ENCODE measurements around the gene KRT71.

The KRT71 gene

DNA sequence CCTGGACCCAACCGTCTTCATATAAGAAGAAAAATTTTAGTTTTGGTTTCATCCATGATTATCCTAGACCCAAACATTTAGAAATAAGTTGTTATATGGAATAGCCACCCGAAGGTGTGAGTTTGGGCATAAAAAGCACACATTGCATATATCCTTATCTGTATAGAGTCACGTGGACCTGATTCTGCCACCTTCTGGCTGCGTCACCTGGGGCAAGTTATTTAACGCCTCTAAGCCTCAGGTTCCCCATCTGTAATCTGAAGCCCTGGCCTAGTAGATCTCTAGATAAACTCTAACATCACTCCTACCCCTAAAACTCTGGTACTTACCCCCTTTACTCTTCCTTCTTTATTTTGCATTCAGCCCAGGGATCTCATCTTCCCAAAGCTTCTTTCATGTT, 18.5 kb downstream of the KRT71 start:
- no peak for FAIRE-seq

DNA sequence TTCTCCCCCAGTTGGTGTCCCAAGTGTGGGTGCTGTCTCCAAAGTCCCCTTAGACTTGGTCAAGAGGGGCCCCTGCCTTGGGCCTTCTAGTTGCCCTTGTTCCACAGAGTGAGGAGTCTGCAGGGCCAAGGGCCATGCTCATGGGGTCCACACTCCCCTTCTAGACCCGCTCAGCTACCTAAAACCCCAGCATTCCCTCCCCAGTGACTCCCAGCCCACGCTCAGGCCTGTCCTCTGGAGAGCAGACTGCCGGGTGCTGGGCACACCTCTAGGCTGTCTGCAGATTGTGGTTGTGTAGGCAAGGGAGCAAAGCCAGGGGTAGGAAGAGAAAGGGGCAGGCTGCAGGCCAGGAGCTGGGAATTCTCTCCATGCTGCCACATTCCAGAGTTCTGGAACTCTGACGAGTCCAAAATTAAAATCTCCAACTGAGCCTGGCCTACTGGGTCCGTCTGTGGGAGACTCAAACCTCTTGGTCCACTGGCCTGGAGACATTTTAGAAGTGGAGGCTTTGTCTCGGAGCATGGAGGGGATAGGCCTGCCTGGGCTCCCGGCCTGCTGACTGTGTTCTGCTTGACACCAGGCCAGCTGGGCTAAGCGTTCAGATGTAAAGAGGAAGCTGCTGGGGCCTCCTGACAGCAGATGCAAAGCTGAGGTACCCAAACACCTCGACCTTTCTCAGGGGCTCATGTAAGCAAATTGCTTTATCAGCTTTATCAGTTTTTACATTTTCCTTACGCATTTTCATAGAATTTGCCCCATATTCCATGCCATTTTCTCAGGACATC, 19.1 kb downstream of the KRT71 start:
- FAIRE-seq = no peak

DNA sequence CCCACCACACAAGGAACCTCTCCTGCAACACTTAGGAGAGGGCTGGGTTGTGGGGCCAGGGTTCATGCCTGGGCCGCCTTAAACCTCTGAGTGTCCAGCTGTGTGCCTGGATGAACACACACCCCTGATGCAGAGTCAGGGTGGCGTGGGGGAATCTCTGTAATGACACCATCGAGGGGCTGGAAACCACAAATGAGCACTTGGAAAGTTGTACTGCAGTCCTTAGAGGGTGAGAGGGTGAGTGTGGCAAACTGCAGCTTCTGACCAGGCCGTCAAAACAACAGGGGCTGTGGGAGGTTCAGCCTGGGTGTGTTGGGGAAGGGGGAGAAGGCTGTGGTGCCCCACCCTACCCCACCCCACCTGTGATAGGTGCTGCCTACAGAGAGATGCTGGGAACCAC, 20.3 kb downstream of the KRT71 start:
- FAIRE-seq = no peak

DNA sequence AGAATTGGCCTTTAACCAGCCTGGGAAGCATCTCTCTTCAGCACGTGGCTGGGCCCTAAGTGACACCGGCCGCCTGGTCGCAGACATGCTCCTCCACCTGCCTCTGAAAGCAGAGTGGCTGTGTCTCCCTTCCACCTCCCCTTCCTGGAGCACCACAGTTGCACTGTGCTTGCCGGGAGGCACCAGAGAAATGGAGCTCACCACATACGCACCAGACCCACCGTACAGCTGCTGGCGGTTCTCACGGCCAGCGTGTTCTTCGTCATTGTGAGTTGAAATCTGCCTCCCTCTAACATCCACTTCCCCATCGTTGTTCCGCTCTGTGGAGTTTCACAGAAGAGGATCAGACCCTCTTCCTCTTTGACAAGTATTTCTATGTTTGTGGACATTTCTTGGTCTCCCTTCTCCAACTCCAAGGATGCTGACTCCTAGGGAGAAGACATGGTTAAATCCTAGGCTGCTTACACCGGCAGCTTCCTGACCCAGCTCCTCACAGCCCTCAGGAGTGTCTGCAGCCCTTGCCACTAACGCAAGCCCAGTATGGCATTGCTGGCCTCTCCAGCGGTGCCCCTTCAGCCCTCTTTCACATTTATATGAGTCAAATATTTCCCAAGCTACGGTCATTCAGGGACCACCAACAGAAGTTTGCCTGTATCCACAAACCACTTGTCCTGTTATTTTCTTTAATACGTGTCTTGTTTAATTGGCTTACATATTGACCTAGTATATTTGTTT, 21.2 kb downstream of the KRT71 start:
- FAIRE-seq = no peak

DNA sequence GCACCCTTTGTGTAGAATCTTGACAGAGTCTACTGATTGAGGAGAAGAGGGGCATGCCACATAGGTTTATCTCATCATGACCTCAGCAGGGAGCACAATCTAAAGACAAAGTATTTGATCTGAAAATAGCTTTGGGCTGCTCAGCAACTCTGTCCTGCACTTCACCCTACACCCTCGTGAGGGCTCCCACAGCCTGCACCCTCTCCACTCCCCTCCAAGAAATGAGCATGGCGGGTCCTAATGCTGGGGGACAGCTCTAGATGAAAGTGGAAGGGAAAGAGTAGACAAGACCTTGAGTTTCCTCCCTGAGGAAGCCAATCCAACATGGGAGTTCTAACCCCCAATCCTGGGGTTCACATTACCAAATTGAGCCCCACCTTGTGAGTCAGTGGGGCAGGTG, 22.0 kb downstream of the KRT71 start:
- no peak for FAIRE-seq

DNA sequence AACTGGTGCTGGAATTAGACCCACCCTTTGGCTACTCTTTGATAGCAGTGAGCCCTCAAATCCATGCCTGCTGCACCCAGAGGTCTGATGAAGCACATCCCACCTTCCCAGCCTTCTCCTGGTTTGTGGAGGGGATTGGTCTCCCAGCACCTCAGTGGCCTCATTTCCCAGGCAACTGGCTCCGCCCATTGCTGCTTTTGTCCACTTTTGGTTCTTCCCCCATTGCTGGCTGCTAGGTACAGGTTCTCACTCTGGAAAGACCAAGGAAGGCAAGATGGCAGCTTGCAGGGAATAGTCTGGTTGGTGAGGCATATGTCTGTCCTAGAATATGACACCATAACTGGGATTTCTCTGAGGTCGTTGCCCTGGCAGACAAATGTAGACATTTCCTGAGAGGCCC, 22.6 kb downstream of the KRT71 start:
- no peak for FAIRE-seq

DNA sequence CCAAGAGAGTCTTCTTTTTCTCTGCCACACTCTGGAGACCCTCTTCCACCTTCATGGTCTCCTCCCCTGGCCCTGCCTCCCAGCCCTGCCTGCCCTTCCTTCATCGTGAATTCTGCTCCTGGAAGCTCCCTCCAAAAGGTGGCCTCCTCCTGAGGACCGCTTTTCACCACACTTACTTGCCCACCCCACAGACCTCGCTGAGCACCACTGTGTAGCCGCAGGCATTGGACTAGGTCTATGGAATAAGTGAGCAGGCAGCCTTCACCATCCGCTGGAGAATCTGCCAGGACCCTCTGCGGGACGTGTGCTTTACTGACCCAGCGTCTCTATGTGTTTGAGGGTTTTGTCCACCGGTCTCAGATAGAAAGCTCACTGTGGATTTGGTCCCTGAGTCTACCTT, 23.1 kb downstream of the KRT71 start:
- no peak for FAIRE-seq

DNA sequence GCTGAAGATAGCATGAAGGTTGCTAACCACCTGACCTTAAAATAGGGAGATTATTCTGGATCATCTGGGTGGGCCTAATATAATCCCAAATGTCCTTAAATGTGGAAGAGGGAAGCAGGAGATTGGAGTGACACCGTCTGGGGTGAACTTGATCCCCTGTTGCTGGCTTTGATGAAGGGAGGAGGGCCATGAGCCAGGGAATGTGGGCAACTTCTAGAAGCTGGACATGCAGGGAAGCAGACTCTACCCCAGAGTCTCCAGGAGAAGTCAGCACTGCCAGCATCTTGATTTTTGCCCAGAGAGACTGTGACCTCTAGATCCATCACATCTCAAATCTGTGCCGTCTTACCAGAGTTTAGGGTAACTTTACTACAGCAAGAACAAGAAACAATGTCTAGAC, 23.5 kb downstream of the KRT71 start:
- FAIRE-seq = no peak

DNA sequence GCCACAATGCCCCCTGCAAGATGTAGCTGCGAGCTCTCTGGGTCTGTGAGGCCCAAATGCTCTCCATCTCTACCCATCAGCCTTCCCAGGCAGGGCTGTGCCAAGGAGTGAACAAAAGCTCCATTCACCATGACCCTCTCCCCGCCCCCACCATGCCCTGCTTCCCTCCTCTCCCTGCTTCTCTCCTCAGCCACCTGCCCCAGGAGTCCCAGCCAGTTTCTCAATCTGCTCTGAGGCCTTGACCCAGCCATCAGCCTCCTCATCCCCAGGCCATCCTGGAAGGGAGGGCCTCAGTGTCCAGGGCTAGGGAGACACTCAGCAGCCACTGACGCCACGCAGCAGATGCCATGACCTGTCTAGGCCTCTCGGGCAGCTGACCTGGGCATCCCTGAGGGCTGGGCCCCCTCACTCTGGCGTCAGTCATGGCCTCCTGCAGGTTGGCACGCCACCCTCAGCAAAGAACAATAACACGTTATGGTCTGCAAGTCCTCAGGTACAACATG, 24.3 kb downstream of the KRT71 start:
- no peak for FAIRE-seq

DNA sequence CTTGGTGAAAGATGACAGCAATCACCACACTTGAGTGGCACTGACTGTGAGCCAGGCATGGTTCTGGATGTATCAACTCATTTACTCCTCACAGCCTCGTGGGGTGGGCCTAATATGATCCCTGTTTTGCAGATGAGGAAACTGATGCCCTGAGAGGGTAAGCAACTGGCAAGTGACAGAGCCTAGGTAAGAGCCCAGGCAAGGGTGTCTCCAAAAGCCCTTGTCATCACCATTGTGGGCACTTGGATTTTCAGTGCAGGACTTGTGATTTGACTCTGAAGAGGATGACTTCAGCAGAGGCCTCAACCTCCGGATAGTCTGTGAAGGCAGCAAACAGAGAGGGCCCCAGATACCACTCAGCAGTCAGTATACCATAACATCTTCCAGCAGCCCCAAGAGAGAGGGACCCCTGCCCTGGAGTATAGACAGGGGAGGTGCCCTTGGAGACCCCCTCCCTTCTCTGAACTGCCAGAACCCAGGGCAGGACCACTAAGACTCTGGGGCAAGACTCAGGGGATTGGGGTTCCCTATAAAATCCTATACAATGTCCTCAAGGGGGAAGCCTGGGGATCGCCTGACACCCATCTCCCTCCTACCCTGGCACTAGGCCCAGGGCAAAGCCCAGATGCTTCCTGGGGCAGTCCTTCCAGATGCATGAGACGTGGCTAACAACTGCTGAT, 25.7 kb downstream of the KRT71 start:
- no peak for FAIRE-seq

DNA sequence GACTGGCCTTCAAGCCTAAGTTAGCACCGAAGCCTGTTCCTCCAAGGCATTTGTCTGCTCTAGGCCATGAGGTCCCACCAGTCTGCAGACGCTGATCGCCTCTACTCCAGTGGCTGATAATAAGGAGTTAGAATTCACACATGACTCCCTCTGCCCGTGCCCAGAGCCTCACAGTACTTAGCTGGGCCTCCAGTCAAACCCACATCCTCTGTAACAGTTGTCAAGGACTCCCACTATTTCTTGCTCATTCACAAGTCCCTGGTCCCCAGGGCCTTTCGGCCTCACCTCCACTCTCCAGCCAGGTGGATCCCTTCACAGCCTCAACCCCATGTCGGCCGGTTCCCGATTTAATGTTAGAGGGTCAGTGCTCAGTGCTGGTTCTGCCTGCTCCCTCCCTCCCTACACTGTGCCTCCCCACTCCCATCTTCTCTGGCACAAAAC, 26.4 kb downstream of the KRT71 start:
- FAIRE-seq = no peak

DNA sequence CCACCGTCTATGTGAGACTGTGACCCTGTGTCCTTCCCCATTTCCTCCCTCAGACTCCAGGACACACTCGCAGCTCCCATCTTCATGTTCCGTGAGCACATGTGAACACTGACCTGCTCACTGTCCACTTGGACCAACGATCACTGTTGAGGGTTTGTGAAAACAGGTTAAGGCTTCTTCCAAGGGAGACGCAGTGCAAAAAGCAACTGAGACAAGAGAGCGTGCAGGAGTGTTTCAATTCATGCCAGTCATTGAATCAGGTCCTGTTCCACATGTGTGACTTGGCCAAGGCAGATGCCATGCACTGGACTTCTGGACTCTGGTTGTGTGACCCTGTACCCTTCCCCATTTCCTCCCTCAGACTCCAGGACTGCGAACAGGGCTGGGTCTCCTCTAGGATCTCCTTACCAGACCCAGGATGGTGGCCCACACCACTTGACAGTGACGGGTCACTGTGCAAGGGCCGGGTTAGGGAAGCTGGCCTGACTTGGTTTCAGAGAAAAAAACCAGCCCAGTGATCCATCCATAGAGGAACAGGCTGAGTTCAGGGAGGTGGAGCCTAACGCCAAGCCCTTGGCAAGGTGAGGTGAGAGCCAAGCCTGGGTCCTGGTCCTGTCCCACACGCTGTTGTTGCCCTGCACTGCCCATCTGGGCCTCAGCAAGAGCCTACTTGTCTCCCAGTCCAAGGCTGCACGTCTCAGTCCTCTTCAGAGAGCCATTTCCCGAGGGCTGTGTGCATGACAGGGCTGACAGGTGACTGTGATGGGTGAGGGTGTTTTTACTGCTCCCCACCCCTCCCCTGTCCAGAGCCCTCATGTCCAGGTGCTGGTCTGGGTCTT, 27.1 kb downstream of the KRT71 start:
- no peak for FAIRE-seq

DNA sequence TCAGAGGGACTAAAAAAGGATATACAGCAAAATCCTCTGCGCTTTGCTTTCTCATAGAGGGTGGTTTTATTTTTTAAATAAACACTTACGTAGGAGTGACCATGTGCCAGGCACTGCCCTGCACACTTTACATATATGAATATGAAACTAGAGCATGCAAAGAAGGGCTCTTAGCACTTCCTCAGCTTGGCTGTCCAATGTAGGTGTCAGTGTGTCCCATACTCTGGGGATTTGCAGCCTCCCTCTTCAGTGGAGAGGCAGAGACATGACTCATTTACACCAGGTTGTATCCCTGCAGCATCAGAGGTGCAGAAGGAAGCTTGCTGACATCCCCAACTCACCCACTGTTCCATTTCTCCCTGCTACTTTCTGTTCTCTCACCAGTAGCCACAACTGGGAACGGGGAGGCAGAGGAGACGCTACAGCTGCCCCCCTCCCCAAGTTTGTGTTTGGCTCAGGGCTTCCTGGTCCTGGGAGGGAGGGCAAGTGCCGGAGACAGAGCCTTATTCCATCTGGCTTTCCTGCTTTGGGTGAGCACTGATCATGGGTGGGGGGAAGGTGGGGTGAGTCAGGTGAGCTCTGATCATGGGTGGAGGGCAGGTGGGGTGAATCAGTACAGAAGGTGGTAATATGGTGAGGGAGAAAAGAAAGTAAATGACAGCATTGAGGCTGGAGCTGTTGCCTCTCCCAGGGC, 27.9 kb downstream of the KRT71 start:
- no peak for FAIRE-seq

DNA sequence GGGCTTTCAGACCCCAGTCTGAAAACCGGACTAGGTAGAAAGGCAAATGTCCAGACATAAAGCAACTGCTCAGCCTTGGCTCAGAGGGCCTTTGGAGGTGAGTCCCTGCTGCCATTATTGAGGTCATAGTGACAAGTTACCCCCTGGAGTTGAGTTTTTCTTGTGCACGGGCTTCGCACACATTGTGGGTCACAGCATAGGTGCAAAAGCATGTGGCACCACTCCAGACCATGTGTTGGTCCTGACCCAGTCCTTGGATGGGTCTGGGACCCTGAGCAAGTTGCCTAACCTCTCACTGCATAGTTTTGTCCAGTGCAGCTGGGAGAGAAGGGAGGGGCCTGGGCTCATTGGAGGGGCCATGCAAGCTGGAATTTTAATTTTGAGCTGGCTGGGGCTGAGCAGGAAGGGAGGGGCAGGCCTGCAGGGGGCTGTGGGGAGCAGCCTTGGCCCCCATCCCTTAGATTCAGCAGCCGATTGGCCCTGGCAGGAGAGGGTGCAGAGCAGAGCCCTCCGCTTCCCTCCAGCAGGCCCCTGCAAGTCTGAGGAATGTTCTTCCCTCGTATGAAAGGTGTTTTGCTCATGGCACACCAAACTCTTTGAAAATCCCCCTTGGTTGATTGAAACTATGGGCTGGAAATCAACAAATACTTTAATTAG, 28.6 kb downstream of the KRT71 start:
- no peak for FAIRE-seq

DNA sequence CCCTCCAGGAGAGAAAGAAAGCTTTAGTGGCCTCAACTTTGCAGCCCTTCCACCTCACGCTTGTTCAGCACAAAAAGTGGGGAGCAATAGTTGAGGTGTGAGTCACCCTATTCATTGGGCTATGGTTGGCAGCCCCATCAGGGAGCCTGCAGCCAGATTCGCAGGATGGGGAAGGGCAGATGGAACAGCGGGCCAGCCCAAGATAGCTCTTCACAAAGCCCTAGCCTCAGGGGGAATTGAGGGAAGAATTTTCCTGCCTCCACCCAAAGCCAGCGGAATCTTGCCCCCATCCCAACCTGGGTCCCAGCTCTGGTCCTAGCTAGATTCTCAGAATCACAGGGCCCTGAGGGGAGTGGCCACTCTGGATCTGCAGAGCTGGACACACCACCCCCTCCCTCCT, 29.1 kb downstream of the KRT71 start:
- FAIRE-seq = no peak

DNA sequence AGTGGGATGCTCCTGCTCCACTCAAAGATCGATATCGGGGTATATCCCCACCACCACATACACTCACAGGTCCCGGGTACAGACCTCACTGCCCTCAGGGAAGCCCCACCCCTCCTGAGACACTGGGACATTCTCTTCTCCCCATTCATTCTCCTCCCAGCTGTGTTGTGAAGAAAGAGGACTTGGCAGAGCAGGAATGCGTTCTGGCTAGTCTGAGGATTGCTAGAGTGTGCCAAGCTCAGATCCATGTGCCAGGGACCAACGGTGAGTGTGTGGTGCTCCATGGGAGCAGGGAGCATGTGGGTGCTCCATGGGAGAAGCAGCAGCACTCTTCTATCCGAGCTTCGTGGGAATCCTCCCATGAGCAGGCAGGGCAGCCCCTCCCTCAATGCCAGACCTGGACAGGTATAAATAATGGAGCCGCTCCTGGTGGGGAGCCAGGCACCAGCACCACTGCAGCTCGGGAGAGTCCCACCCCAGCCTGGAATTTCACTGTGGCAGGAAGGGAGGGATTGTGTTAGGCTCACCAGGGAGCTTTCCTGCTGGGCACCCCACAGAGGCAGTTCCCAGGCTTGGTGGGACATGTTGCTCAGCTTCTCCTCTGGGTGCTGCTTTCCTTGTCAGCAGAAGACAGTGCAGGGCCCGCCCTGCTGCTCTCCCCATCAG, 30.5 kb downstream of the KRT71 start:
- FAIRE-seq = no peak

DNA sequence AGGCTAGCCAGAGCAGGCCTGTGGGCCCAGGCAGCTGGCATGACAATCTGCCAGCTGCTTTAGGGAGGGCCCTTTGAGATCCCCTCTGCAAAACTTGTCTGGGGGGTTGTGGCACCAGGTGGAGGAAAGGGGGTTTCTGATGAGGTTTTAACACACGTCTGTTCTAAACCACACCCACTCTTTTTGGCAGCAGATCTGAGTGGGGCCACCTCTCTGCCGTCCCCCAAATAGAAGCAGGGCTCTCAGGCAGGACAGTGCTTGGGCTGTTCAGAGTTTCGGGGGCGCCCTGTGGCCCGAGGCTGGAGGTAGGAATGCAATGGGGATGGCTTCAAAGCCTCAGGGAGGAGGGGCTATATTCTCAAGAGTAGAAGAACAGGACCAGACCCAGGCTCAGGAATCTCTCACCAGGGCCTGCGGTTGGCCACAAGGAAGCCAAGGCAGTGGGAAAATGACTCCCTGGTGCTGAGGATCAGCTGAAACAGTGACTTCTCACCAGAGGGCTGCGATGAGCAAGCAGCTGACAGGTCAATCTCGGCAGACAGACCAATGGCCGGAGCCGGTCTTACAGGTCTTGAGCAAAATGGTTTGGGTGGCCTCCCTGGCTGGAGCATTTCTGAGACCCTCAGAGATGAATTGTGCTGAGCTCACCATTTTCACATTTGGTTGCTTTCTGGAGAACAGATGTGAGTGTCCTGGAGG, 31.2 kb downstream of the KRT71 start:
- no peak for FAIRE-seq

DNA sequence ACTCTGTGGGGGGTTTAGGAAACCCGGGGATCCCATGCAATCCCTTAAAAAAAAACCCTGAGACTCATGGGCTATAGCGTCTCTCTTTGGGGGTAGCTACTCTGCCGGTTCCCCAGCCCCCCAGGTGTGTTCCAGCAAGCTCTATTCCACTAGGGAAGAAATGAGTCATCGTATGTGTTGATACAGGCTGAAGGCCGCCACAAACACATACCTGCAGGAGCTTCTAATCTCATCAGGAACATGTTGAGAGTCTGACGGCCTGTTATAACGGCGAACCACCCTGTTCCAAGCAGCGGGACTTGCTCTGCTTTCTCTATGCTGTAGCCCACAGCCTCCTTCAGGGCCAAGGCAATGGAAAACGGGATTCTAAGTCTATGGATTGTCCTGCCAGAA, 31.8 kb downstream of the KRT71 start:
- FAIRE-seq = no peak

DNA sequence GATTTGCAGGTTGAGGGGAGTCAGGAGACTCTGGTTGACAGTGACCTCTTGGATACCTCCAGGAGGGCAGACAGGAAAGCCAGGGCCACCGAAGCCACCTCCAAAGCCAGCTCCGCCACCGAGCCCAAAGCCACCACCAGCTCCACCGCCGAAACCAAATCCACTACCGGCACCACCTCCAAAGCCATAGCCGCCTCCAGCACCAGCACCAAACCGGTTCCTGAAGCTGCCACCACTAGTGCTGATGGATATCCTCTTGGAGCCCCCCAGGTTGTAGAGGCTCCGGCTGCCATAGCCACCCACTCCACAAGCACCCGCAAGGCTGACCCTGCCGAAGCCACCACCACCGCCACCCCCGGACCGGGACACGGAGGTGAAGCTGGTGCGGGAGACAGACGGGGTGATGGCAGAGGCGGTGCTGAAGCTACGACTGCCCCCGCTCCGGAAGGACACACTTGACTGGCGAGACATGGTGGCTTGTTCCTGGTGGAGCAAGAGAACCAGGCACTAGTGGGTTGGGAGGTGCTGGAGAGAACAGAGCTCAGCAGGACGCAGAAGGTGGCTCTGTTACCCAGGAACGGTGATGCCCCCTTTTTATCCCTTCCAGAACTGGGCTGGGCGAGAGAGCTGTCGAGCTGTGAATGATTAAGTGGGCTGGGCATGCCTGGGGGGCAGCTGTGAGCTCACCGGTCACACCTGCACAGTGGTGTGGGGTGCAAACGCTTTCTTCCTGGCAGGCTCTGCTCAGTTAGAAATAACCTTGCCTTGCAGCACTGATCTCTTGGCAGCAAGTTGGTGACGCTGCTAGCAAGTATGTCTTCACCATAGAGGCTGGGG, 32.9 kb downstream of the KRT71 start, which contains the start of gene KRT5:
KRT5 (minus strand) TSS at position 569 of the 837 bp plus-strand sequence; CDS start at position 471, 98 bp downstream.
- FAIRE-seq = no peak

Measured in A204.1 (cell line).